Type B pancreatic cell (in vitro differentiated cells): ENCODE measurements around the gene GK2. TPM values are rescaled to one million over a fixed set of nuclear protein-coding genes. Genes with fewer than 3 reads are reported as not detected.

Experiments
- DNase-seq: peaks from one replicate; pipeline ENCODE4 v3.0.0; 2021; ENCODE audit warnings: mixed read lengths; ENCODE audit not compliant: unreplicated experiment; ENCODE audit errors: extremely low spot score
- H3K27ac Mint-ChIP-seq: 2 replicates; pipeline ENCODE4 v1.8.0; 2021; ENCODE audit warnings: mild to moderate bottlenecking, mixed read lengths
- H3K27me3 Mint-ChIP-seq: 2 replicates; pipeline ENCODE4 v1.8.0; 2021; ENCODE audit warnings: mixed read lengths
- H3K36me3 Mint-ChIP-seq: 2 replicates; pipeline ENCODE4 v1.8.0; 2021; ENCODE audit warnings: mixed read lengths
- H3K4me1 Mint-ChIP-seq: one replicate; pipeline ENCODE4 v1.8.0; 2021; ENCODE audit warnings: mixed read lengths; ENCODE audit not compliant: unreplicated experiment
- H3K4me3 Mint-ChIP-seq: 2 replicates; pipeline ENCODE4 v1.8.0; 2021; ENCODE audit warnings: mild to moderate bottlenecking, mixed read lengths
- H3K9me3 Mint-ChIP-seq: 2 replicates; pipeline ENCODE4 v1.8.0; 2021; ENCODE audit warnings: mixed read lengths
- total RNA-seq: library from RNA; stranded (reverse); gene quantifications from 2 replicates; pipeline ENCODE4 v1.2.1, GENCODE V29; 2021; ENCODE audit warnings: low replicate concordance
- TF ChIP-seq, protein P1 (sequence below): fragments of 200-600 bp; sonication (generic); conservative IDR thresholded peaks from 2 replicates; pipeline ENCODE4 v1.5.0; 2021; ENCODE audit warnings: antibody characterized with exemption, mild to moderate bottlenecking

Gene GK2
- total RNA-seq, 1 donor from 2014 or later: not detected

DNA sequence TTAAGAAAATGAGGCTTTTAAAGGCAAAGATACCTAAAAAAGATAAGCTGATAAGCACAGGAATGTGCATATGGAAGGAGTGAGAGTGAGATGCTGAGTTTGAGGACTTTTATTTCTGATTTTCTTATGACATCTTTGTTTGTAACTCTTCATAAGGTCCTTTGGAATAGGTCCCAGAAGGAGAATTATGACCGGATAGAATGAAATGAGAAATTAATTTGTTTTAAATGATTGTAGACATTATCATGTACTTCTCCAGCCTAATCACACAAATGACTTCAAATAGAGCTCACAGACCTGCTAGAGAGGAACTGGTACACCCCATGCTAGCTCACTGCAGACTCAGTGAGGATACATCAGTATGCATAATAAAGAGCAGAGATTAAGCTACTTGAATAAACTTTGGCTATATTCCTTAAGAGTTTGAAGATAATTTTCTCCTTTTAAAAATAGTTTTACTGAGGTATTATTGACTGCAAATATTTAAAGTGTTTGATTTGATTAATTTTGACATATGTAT lies 5.6 kb downstream of the GK2 start:
- Mint-ChIP-seq H3K27me3 (no peaks in the 10 kb centered on the region), H3K27ac (no peak overlapping the region), H3K4me3 (no peak overlapping the region), H3K4me1 (peaks cover 4% of the 10 kb centered on the region), H3K9me3 (peaks cover 7% of the 10 kb centered on the region), H3K36me3 (no peaks in the 10 kb centered on the region)
- no peak for DNase-seq
- TF ChIP-seq, protein P1, sequence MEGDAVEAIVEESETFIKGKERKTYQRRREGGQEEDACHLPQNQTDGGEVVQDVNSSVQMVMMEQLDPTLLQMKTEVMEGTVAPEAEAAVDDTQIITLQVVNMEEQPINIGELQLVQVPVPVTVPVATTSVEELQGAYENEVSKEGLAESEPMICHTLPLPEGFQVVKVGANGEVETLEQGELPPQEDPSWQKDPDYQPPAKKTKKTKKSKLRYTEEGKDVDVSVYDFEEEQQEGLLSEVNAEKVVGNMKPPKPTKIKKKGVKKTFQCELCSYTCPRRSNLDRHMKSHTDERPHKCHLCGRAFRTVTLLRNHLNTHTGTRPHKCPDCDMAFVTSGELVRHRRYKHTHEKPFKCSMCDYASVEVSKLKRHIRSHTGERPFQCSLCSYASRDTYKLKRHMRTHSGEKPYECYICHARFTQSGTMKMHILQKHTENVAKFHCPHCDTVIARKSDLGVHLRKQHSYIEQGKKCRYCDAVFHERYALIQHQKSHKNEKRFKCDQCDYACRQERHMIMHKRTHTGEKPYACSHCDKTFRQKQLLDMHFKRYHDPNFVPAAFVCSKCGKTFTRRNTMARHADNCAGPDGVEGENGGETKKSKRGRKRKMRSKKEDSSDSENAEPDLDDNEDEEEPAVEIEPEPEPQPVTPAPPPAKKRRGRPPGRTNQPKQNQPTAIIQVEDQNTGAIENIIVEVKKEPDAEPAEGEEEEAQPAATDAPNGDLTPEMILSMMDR: no peak

DNA sequence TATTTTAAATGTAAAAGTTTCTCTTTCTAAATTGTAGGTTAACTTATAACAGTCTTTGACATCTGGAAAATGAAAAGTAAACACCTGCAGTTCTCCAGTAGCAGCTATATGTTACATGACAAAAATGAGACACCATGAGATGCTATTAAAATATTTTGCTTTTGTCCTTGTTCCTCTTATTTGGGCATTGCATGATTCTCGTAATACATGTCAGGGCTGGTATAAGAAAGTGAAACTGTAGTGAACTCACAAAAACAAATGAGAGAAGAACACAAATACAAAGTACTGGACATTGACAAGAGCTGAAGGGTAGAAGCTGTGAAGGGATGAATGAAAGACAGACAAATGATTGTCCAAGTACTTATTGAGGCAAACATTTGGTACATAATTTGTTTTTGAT lies 9.0 kb downstream of the GK2 start:
- no peak for DNase-seq
- TF ChIP-seq, protein P1: no peak
- H3K36me3 Mint-ChIP-seq: no peaks in the 10 kb centered on the region
- no peak overlapping the region for H3K27ac Mint-ChIP-seq
- H3K27me3 Mint-ChIP-seq: no peaks in the 10 kb centered on the region
- H3K9me3 Mint-ChIP-seq: no peaks in the 10 kb centered on the region
- H3K4me1 Mint-ChIP-seq: peaks cover 4% of the 10 kb centered on the region
- no peak overlapping the region for H3K4me3 Mint-ChIP-seq

DNA sequence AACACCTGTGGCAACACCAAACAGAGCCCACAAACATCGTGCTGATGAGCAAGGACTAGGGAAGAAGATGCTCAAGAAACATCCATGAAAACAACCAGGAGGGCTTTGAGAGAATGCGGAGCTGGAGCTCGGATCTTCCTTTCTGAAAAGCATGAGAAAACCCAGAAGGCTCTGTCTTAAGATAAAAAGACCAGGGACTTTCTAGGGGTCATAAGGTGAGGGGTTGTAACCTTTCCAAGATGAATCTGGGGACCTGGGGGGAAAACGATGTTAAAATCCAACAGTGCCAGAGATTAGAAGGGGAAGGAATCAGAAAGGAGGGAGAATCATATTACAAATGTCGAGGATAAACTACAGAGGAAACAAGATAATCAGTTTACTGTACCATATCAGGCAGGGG lies 10.1 kb downstream of the GK2 start:
- TF ChIP-seq, protein P1: no peak
- Mint-ChIP-seq H3K9me3 (no peaks in the 10 kb centered on the region), H3K4me3 (no peak overlapping the region), H3K27ac (no peak overlapping the region), H3K4me1 (peaks cover 4% of the 10 kb centered on the region), H3K36me3 (no peaks in the 10 kb centered on the region), H3K27me3 (no peaks in the 10 kb centered on the region)
- DNase-seq: no peak

DNA sequence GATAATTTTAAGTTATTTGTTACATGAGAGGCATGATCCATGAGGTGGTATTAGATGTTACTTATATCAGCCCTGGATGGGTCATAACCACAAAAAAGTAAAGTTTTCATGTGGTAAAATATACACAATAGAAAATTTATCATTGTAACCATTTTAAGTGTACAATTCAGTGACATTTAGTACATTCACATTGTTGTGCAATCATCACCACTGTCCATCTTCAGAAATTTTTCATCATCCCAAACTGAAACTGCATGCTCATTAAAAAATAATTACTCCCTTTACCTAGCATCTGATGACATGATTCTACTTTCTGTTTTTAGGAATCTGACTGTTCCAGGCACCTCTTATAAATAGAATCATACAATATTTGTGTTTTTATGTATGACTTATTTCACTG lies 11.2 kb downstream of the GK2 start:
- Mint-ChIP-seq H3K36me3 (no peaks in the 10 kb centered on the region), H3K9me3 (no peaks in the 10 kb centered on the region), H3K27me3 (no peaks in the 10 kb centered on the region)

DNA sequence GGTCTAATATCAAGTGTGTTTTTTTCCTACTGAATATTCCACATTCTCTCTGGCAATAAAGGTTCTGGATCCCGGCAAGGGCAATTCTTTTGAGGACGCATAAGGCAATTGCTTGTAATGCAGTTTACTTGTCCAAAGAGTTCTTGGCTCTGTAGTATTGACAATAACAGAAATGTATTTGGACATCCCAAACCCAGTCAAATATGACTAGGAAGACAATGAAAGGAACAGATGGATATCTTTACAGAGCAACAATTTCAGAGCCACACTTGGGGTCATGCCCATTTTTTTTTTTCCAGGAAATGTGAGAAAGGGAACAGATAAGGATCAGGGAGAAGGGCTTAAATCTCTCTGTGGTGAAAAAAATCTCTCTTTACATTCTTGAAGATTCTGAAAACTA lies 12.2 kb downstream of the GK2 start:
- no peaks in the 10 kb centered on the region for H3K9me3 Mint-ChIP-seq
- no peaks in the 10 kb centered on the region for H3K36me3 Mint-ChIP-seq
- TF ChIP-seq, protein P1: no peak
- H3K27me3 Mint-ChIP-seq: no peaks in the 10 kb centered on the region
- DNase-seq: no peak
- no peak overlapping the region for H3K4me3 Mint-ChIP-seq
- H3K4me1 Mint-ChIP-seq: peaks cover 4% of the 10 kb centered on the region
- no peak overlapping the region for H3K27ac Mint-ChIP-seq

More for the DNA sequence above, 11.2 kb downstream of the GK2 start:
- no peak for DNase-seq
- no peak overlapping the region for H3K27ac Mint-ChIP-seq
- peaks cover 4% of the 10 kb centered on the region for H3K4me1 Mint-ChIP-seq
- H3K4me3 Mint-ChIP-seq: no peak overlapping the region
- TF ChIP-seq, protein P1: no peak

DNA sequence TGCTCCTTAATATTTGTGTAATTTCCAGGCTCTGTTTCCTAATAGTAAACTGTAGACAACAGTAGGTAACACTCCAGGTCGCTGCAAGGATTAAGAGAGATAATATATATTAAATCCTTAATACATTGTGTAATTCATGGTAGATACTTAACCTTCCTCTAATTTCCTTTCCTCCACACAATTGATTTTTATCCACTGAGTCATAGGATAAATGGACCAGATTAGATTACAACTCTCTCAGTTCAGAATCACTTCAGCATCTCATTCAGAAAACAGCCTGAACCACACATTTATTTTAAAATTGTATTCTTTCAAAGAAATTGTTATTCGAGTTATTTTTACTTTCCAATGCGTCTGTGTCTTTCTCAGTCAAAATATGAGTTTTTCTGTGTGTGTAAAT lies 17.1 kb downstream of the GK2 start:
- no peaks in the 10 kb centered on the region for H3K27me3 Mint-ChIP-seq

More for the DNA sequence above, 17.1 kb downstream of the GK2 start:
- no peaks in the 10 kb centered on the region for H3K36me3 Mint-ChIP-seq
- no peaks in the 10 kb centered on the region for H3K4me1 Mint-ChIP-seq
- no peak for DNase-seq
- H3K9me3 Mint-ChIP-seq: no peaks in the 10 kb centered on the region
- TF ChIP-seq, protein P1: no peak
- H3K27ac Mint-ChIP-seq: no peak overlapping the region
- no peak overlapping the region for H3K4me3 Mint-ChIP-seq
